Activated T-cell treated with anti-CD3 and anti-CD28 coated beads for 1 hour (primary cell): ENCODE data around the gene ZFAND2A.
"Not testable (repeated sequence)": the region's sequence is repeated elsewhere in the genome, so short reads cannot be mapped to it uniquely, and the experiment has no call there.

Source experiments
- DNase-seq: peaks from one replicate; pipeline ENCODE4 v3.0.0-alpha.2; 2020; ENCODE audit warnings: low read depth

ZFAND2A gene

GRCh38 chr7:1124164-1124563 is 35.8 kb downstream of the ZFAND2A start:
- no peak for DNase-seq

GRCh38 chr7:1123715-1124114 is 36.3 kb downstream of the ZFAND2A start:
- no peak for DNase-seq

GRCh38 chr7:1122832-1123501 is 37.0 kb downstream of the ZFAND2A start:
- no peak for DNase-seq

GRCh38 chr7:1121886-1122831 is 37.8 kb downstream of the ZFAND2A start:
- no peak for DNase-seq

GRCh38 chr7:1121476-1121875 is 38.5 kb downstream of the ZFAND2A start:
- DNase-seq, result no peak

GRCh38 chr7:1120791-1121190 is 39.2 kb downstream of the ZFAND2A start:
- DNase-seq, result no peak

- DNase-seq, result no peak
These were observed 40.8 kb downstream of the ZFAND2A start for GRCh38 chr7:1119201-1119600.

- DNase-seq, result no peak
These were observed 42.6 kb downstream of the ZFAND2A start for GRCh38 chr7:1117321-1117928.

- DNase-seq, result not testable (repeated sequence)
These were observed 43.5 kb downstream of the ZFAND2A start for GRCh38 chr7:1116383-1117008.

GRCh38 chr7:1115171-1116045 is 44.6 kb downstream of the ZFAND2A start:
- not testable (repeated sequence) for DNase-seq

- DNase-seq, result no peak
These were observed 45.5 kb downstream of the ZFAND2A start for GRCh38 chr7:1114505-1114904.

GRCh38 chr7:1114088-1114487 is 45.9 kb downstream of the ZFAND2A start:
- no peak for DNase-seq

GRCh38 chr7:1113548-1113885 is 46.5 kb downstream of the ZFAND2A start:
- DNase-seq, result no peak

GRCh38 chr7:1112625-1113547 is 47.1 kb downstream of the ZFAND2A start:
- no peak for DNase-seq

GRCh38 chr7:1112109-1112508 is 47.9 kb downstream of the ZFAND2A start:
- DNase-seq, result no peak

GRCh38 chr7:1111156-1111555 is 48.8 kb downstream of the ZFAND2A start:
- DNase-seq, result no peak

GRCh38 chr7:1110358-1110757 is 49.6 kb downstream of the ZFAND2A start:
- DNase-seq, result no peak

- no peak for DNase-seq
These were observed 50.2 kb downstream of the ZFAND2A start for GRCh38 chr7:1109581-1110310.

GRCh38 chr7:1108264-1108920 is 51.6 kb downstream of the ZFAND2A start:
- DNase-seq, result no peak
